Ascending aorta (tissue), 2 donors: ENCODE results near the gene TMC3. TPM values are rescaled to one million over a fixed set of nuclear protein-coding genes. Genes with fewer than 3 reads are reported as not detected.

Experiments
- DNase-seq, 2 donors: peaks; one replicate each; pipeline ENCODE4 v3.0.0-alpha.2; 2019; ENCODE audit warnings: low spot score in 2 of 2
- H3K27ac ChIP-seq, 2 donors: fragments of 200-600 bp; sonication (generic); one replicate each; pipeline ENCODE4 v1.5.1; 2016 to 2017; ENCODE audit warnings: mild to moderate bottlenecking in 1 of 2
- H3K27me3 ChIP-seq: fragments of 200-600 bp; sonication (generic); one replicate; pipeline ENCODE4 v1.5.1; 2017
- H3K36me3 ChIP-seq, 2 donors: fragments of 200-600 bp; sonication (generic); one replicate each; pipeline ENCODE4 v1.5.1; 2016
- H3K4me1 ChIP-seq, 2 donors: fragments of 200-600 bp; sonication (generic); one replicate each; pipeline ENCODE4 v1.5.1; 2016 to 2017; ENCODE audit warnings: mild to moderate bottlenecking in 1 of 2
- H3K4me3 ChIP-seq, 2 donors: fragments of 200-600 bp; sonication (generic); one replicate each; pipeline ENCODE4 v1.5.1; 2016 to 2017; ENCODE audit warnings: mild to moderate bottlenecking in 1 of 2
- H3K9me3 ChIP-seq, 2 donors: fragments of 200-600 bp; sonication (generic); one replicate each; pipeline ENCODE4 v1.5.1; 2016
- intact Hi-C: fragments of 100-400 bp; cut with DNase I; formaldehyde crosslinking; loops from one replicate; pipeline ENCODE4 v1.15.1; 2023
- total RNA-seq: library from RNA; depleted of rRNA; stranded (reverse); fragments of >200 nt; gene quantifications from one replicate; pipeline ENCODE4 v1.1.0, GENCODE V29; 2016
- TF ChIP-seq, protein P1 (sequence below), 3 experiments: fragments of 200-600 bp in 2 of 3; fragments of 450-650 bp in 1 of 3; sonication (generic) in 2 of 3; IDR thresholded peaks; one replicate each; pipeline ENCODE4 v1.5.1; 2016 to 2019; ENCODE audit warnings: antibody characterized with exemption in 3 of 3, mild to moderate bottlenecking in 1 of 3, moderate library complexity in 1 of 3

Gene TMC3
- total RNA-seq, 1 donor from 2014 or later: not detected

- intact Hi-C loops: loop anchor here (1.0 to 5.0 kb wide), 4 partner anchors 11 to 326 kb away; partner anchors contain the start of genes MESD and STARD5
- TF ChIP-seq, protein P1, sequence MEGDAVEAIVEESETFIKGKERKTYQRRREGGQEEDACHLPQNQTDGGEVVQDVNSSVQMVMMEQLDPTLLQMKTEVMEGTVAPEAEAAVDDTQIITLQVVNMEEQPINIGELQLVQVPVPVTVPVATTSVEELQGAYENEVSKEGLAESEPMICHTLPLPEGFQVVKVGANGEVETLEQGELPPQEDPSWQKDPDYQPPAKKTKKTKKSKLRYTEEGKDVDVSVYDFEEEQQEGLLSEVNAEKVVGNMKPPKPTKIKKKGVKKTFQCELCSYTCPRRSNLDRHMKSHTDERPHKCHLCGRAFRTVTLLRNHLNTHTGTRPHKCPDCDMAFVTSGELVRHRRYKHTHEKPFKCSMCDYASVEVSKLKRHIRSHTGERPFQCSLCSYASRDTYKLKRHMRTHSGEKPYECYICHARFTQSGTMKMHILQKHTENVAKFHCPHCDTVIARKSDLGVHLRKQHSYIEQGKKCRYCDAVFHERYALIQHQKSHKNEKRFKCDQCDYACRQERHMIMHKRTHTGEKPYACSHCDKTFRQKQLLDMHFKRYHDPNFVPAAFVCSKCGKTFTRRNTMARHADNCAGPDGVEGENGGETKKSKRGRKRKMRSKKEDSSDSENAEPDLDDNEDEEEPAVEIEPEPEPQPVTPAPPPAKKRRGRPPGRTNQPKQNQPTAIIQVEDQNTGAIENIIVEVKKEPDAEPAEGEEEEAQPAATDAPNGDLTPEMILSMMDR (IDR thresholded peaks at IDR 0.05): no peak
- peaks cover 4 to 9% of the 10 kb centered on the region in 2 donors for H3K36me3 ChIP-seq
- peak overlapping the region; percentile 55 to 69 for H3K27ac ChIP-seq
- H3K4me1 ChIP-seq: peaks cover 12 to 18% of the 10 kb centered on the region in 2 donors
- peak; percentile 75 to 95 for DNase-seq
- H3K27me3 ChIP-seq: no peaks in the 10 kb centered on the region
- no peaks in the 10 kb centered on the region for H3K9me3 ChIP-seq
- no peak overlapping the region for H3K4me3 ChIP-seq
Measured at GRCh38 chr15:81312790-81313543, 61.0 kb downstream of the TMC3 start.

GRCh38 chr15:81311752-81312464 is 62.1 kb downstream of the TMC3 start:
- intact Hi-C loops: loop anchor here (1.0 to 5.0 kb wide), 3 partner anchors 26 to 325 kb away; partner anchors contain the start of gene MESD
- Histone ChIP-seq H3K27ac (peak overlapping the region; percentile 55 to 69), H3K4me3 (no peak overlapping the region), H3K4me1 (peaks cover 12 to 18% of the 10 kb centered on the region in 2 donors), H3K9me3 (no peaks in the 10 kb centered on the region), H3K27me3 (no peaks in the 10 kb centered on the region), H3K36me3 (peaks cover 0 to 3% of the 10 kb centered on the region in 2 donors)
- DNase-seq: no peak
- TF ChIP-seq, protein P1 (IDR thresholded peaks at IDR 0.05): no peak

DNA sequence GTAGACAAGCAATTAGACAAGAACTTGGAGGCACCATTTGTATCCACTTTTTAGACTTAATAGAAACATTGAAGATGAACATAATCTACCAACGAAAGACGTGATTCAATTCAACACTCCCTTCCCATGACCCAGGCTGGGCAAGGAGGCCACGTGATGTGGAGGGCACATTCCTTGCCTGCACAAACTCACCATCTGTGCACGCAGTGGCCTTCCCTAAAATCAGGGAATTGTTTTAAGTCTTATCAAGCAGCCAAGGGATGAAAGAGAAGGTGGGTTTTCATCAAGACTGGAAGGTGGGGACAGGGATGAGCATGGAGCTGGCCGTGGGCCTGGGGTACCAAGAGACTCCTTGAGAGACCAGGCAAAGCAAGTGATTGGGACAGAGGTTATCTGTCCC is 63.5 kb downstream of the TMC3 start:
- TF ChIP-seq, protein P1 (IDR thresholded peaks at IDR 0.05): no peak
- Histone ChIP-seq H3K27ac (peak overlapping the region; percentile 17 to 41), H3K4me1 (peaks cover 12 to 18% of the 10 kb centered on the region in 2 donors), H3K9me3 (no peaks in the 10 kb centered on the region), H3K4me3 (no peak overlapping the region), H3K36me3 (peaks cover 6 to 8% of the 10 kb centered on the region in 2 donors), H3K27me3 (no peaks in the 10 kb centered on the region)
- DNase-seq: no peak
- intact Hi-C loops: loop anchor here (5.0 kb wide), 1 partner anchor 323 kb away; the partner anchor contains the start of gene MESD

- Histone ChIP-seq H3K27ac (peak overlapping the region in 1 of 2 donors; percentile 41), H3K27me3 (no peaks in the 10 kb centered on the region), H3K9me3 (no peaks in the 10 kb centered on the region), H3K4me3 (no peak overlapping the region), H3K4me1 (peaks cover 12 to 18% of the 10 kb centered on the region in 2 donors), H3K36me3 (peaks cover 6 to 8% of the 10 kb centered on the region in 2 donors)
- TF ChIP-seq, protein P1 (IDR thresholded peaks at IDR 0.05): no peak
- intact Hi-C loops: loop anchor here (5.0 kb wide), 1 partner anchor 323 kb away; the partner anchor contains the start of gene MESD
- no peak for DNase-seq
Measured at GRCh38 chr15:81309647-81310450, 64.2 kb downstream of the TMC3 start.

- no peak overlapping the region for H3K4me3 ChIP-seq
- peaks cover 6 to 8% of the 10 kb centered on the region in 2 donors for H3K36me3 ChIP-seq
- no peaks in the 10 kb centered on the region for H3K9me3 ChIP-seq
- no peak overlapping the region for H3K27ac ChIP-seq
- TF ChIP-seq, protein P1 (IDR thresholded peaks at IDR 0.05): no peak
- intact Hi-C loops: no loop called here
- peaks cover 10 to 14% of the 10 kb centered on the region in 2 donors for H3K4me1 ChIP-seq
- H3K27me3 ChIP-seq: no peaks in the 10 kb centered on the region
- DNase-seq: no peak
Measured at GRCh38 chr15:81308260-81308659, 65.8 kb downstream of the TMC3 start.
